ENCODE results near the gene RRP1. TPM values are rescaled to one million over a fixed set of nuclear protein-coding genes. Genes with fewer than 3 reads are reported as not detected.

The RRP1 gene
- total and polyA plus RNA-seq, 2 of the 13 experiments (the other 11 are each of a cell fraction or from before 2014, with no cell fraction given) = 20.1 to 35.1 TPM

DNA sequence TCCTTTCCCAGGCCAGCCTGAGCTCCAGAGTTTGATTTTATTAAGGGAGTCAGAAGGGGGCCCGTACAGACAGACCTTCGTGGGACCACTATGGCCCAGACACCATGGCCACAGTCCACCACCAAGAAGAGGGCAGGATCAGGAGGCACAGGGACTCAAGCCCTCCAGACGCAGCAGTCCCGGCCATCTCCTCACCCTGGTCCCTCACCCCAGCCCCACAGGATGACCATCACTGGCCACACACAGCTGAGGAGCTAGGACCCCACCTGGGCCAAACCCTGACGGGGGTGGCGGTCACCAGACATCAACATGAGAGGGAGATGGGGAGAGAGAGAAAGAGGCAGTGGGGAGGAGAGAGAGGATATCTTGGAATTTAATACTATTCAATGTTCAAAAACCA is 46.5 kb downstream of the RRP1 start:
- H3K27me3 ChIP-seq (ENCODE audit: control insufficient read depth in 1 of 2, insufficient read depth in 2 of 2, low read length in 2 of 2) = peaks cover 2 to 26% of the 10 kb centered on the region in 2 experiments; a peak in 4 of 5 replicates
- no peak overlapping the region for H3K4me3 ChIP-seq (replicated peaks in 1 of 3; ENCODE audit: insufficient read depth in 1 of 3, low read depth in 2 of 3, low read length in 3 of 3)
- no TSS peak for BruUV-seq (replicated peaks)
- in situ Hi-C loops (cut with HindIII; ENCODE audit: extremely low pct_ligation_motif_present, low pct_unique_long_range_greater_than_20kb) = loop anchor here (10.0 kb wide), 1 partner anchor 59 kb away; no protein-coding TSS in a partner anchor
- H3K36me3 ChIP-seq (replicated peaks in 1 of 2; ENCODE audit: control insufficient read depth in 1 of 2, insufficient read depth in 2 of 2, low read length in 2 of 2) = no peaks in the 10 kb centered on the region
- ATAC-seq (no peak), FAIRE-seq (no peak), DNase-seq (ENCODE audit: low spot score) (no peak)
- H3K9me3 ChIP-seq (ENCODE audit: low read length) = no peaks in the 10 kb centered on the region
- no peak overlapping the region for H2AFZ ChIP-seq (ENCODE audit: low read length)
- peaks cover 35% of the 10 kb centered on the region for H3K4me1 ChIP-seq (ENCODE audit: insufficient read depth, low read length)
- no peaks in the 10 kb centered on the region for H4K20me1 ChIP-seq (ENCODE audit: insufficient read depth, low read length)
- no peak overlapping the region for H3K27ac ChIP-seq (ENCODE audit: extremely low read length, insufficient read depth, low read length)
- no peak overlapping the region for H3K4me2 ChIP-seq (ENCODE audit: low read depth, low read length)
- no peak overlapping the region for H3K9ac ChIP-seq (ENCODE audit: insufficient read depth, low read depth, low read length)
- intact Hi-C loops (cut with micrococcal nuclease; ENCODE audit: unreplicated experiment) = no loop called here
- ChIA-PET POLR2A (interaction anchor here (1.1 kb wide), 1 partner anchor 13 kb away, joined by 3 read pairs; no protein-coding TSS in a partner anchor), CTCF (ENCODE audit: low intra/inter-chr PET ratio, low total read pairs) (no interaction called here)
- TF ChIP-seq ARNT2 (CRISPR knock-in tag; IDR thresholded peaks at IDR 0.05; ENCODE audit: low read depth) (no peak), RBM39 (IDR thresholded peaks at IDR 0.05; ENCODE audit: low read depth, low read length, poor library complexity, severe bottlenecking) (no peak)
- TF ChIP-seq, protein P1, sequence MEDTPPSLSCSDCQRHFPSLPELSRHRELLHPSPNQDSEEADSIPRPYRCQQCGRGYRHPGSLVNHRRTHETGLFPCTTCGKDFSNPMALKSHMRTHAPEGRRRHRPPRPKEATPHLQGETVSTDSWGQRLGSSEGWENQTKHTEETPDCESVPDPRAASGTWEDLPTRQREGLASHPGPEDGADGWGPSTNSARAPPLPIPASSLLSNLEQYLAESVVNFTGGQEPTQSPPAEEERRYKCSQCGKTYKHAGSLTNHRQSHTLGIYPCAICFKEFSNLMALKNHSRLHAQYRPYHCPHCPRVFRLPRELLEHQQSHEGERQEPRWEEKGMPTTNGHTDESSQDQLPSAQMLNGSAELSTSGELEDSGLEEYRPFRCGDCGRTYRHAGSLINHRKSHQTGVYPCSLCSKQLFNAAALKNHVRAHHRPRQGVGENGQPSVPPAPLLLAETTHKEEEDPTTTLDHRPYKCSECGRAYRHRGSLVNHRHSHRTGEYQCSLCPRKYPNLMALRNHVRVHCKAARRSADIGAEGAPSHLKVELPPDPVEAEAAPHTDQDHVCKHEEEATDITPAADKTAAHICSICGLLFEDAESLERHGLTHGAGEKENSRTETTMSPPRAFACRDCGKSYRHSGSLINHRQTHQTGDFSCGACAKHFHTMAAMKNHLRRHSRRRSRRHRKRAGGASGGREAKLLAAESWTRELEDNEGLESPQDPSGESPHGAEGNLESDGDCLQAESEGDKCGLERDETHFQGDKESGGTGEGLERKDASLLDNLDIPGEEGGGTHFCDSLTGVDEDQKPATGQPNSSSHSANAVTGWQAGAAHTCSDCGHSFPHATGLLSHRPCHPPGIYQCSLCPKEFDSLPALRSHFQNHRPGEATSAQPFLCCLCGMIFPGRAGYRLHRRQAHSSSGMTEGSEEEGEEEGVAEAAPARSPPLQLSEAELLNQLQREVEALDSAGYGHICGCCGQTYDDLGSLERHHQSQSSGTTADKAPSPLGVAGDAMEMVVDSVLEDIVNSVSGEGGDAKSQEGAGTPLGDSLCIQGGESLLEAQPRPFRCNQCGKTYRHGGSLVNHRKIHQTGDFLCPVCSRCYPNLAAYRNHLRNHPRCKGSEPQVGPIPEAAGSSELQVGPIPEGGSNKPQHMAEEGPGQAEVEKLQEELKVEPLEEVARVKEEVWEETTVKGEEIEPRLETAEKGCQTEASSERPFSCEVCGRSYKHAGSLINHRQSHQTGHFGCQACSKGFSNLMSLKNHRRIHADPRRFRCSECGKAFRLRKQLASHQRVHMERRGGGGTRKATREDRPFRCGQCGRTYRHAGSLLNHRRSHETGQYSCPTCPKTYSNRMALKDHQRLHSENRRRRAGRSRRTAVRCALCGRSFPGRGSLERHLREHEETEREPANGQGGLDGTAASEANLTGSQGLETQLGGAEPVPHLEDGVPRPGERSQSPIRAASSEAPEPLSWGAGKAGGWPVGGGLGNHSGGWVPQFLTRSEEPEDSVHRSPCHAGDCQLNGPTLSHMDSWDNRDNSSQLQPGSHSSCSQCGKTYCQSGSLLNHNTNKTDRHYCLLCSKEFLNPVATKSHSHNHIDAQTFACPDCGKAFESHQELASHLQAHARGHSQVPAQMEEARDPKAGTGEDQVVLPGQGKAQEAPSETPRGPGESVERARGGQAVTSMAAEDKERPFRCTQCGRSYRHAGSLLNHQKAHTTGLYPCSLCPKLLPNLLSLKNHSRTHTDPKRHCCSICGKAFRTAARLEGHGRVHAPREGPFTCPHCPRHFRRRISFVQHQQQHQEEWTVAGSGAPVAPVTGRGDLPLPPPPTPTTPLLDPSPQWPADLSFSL (CRISPR knock-in tag; IDR thresholded peaks at IDR 0.05) = no peak
- WGBS (ENCODE audit: low lambda C conversion rate) = 46% methylated on average over 4 of the region's 6 CpGs
- no peaks in the 10 kb centered on the region for H3K79me2 ChIP-seq (ENCODE audit: insufficient read depth, low read length)
